Nephron progenitor cell (in vitro differentiated cells): ENCODE data around the gene SEPTIN8.

Experiments used
- DNase-seq: peaks from one replicate; pipeline ENCODE4 v3.0.0; 2021
- H3K27ac Mint-ChIP-seq: 2 replicates; pipeline ENCODE4 v1.8.0; 2021; ENCODE audit warnings: mild to moderate bottlenecking, moderate library complexity, mixed read lengths
- H3K27me3 Mint-ChIP-seq: 2 replicates; pipeline ENCODE4 v1.8.0; 2021; ENCODE audit warnings: mild to moderate bottlenecking, low read depth, mixed read lengths; ENCODE audit not compliant: poor library complexity
- H3K36me3 Mint-ChIP-seq: 2 replicates; pipeline ENCODE4 v1.8.0; 2021; ENCODE audit warnings: low read depth, mixed read lengths
- H3K4me1 Mint-ChIP-seq: 2 replicates; pipeline ENCODE4 v1.8.0; 2021; ENCODE audit warnings: mixed read lengths
- H3K4me3 Mint-ChIP-seq: 2 replicates; pipeline ENCODE4 v1.8.0; 2021; ENCODE audit warnings: mild to moderate bottlenecking, moderate library complexity, mixed read lengths
- H3K9me3 Mint-ChIP-seq: 2 replicates; pipeline ENCODE4 v1.8.0; 2021; ENCODE audit warnings: mild to moderate bottlenecking, moderate library complexity, mixed read lengths
- CTCF ChIP-seq: fragments of 200-600 bp; sonication (generic); IDR thresholded peaks from 2 replicates; pipeline ENCODE4 v1.5.0; 2021; ENCODE audit warnings: antibody characterized with exemption

SEPTIN8 gene

DNA sequence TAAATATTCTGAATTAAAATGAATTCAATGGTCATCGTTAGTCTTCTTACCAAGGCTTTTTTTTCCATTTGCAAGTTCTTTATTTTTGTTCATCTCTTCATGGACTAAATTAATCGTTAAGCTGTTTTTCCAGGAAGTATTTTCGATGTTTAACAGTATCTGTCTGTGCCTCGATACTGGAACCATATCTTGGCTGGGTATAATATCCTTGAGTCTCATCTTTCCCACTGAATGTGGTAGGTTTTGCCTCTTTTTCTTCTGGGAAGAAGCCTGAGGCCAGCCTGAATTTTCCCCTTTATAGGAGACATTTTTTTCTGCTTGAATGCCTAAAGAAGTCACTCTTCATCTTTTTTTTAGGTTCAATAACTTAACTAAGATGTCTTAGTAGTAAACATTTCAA, 4.0 kb upstream of the SEPTIN8 start:
- H3K9me3 Mint-ChIP-seq, result peaks cover 1% of the 10 kb centered on the region
- no peak for TF ChIP-seq CTCF
- no peak overlapping the region for H3K4me3 Mint-ChIP-seq
- DNase-seq, result no peak
- H3K27ac Mint-ChIP-seq, result no peak overlapping the region
- peaks cover 64% of the 10 kb centered on the region for H3K27me3 Mint-ChIP-seq
- peaks cover 11% of the 10 kb centered on the region for H3K4me1 Mint-ChIP-seq
- no peaks in the 10 kb centered on the region for H3K36me3 Mint-ChIP-seq

- TF ChIP-seq CTCF, result no peak
- Mint-ChIP-seq H3K36me3 (no peaks in the 10 kb centered on the region), H3K4me3 (no peak overlapping the region), H3K27me3 (peaks cover 63% of the 10 kb centered on the region), H3K4me1 (peaks cover 16% of the 10 kb centered on the region), H3K9me3 (no peaks in the 10 kb centered on the region), H3K27ac (no peak overlapping the region)
- no peak for DNase-seq
Measured at GRCh38 chr5:132780577-132780976, 3.5 kb upstream of the SEPTIN8 start.

GRCh38 chr5:132779961-132780360, 2.9 kb upstream of the SEPTIN8 start:
- no peak for TF ChIP-seq CTCF
- peaks cover 22% of the 10 kb centered on the region for H3K4me1 Mint-ChIP-seq
- no peaks in the 10 kb centered on the region for H3K36me3 Mint-ChIP-seq
- H3K9me3 Mint-ChIP-seq, result no peaks in the 10 kb centered on the region
- no peak overlapping the region for H3K4me3 Mint-ChIP-seq
- peaks cover 58% of the 10 kb centered on the region for H3K27me3 Mint-ChIP-seq
- no peak overlapping the region for H3K27ac Mint-ChIP-seq
- no peak for DNase-seq

- peak overlapping the region; percentile 11 for H3K4me3 Mint-ChIP-seq
- no peaks in the 10 kb centered on the region for H3K9me3 Mint-ChIP-seq
- H3K27me3 Mint-ChIP-seq, result peaks cover 58% of the 10 kb centered on the region
- no peaks in the 10 kb centered on the region for H3K36me3 Mint-ChIP-seq
- no peak for TF ChIP-seq CTCF
- H3K27ac Mint-ChIP-seq, result no peak overlapping the region
- no peak for DNase-seq
- peaks cover 25% of the 10 kb centered on the region for H3K4me1 Mint-ChIP-seq
Measured at GRCh38 chr5:132778856-132779255, 1.8 kb upstream of the SEPTIN8 start.

- H3K27ac Mint-ChIP-seq, result no peak overlapping the region
- TF ChIP-seq CTCF, result no peak
- no peaks in the 10 kb centered on the region for H3K36me3 Mint-ChIP-seq
- no peaks in the 10 kb centered on the region for H3K9me3 Mint-ChIP-seq
- DNase-seq, result no peak
- peaks cover 55% of the 10 kb centered on the region for H3K27me3 Mint-ChIP-seq
- peak overlapping the region; percentile 79 for H3K4me3 Mint-ChIP-seq
- peaks cover 29% of the 10 kb centered on the region for H3K4me1 Mint-ChIP-seq
Measured at GRCh38 chr5:132778129-132778528, 1.1 kb upstream of the SEPTIN8 start.

GRCh38 chr5:132776938-132777208, 166 bp downstream of the SEPTIN8 start:
- Mint-ChIP-seq H3K4me3 (no peak overlapping the region), H3K27me3 (peaks cover 49% of the 10 kb centered on the region), H3K4me1 (peaks cover 33% of the 10 kb centered on the region), H3K9me3 (no peaks in the 10 kb centered on the region), H3K36me3 (no peaks in the 10 kb centered on the region), H3K27ac (no peak overlapping the region)
- no peak for DNase-seq
- TF ChIP-seq CTCF, result no peak
